Forelimb muscle (tissue), 1 donor: Measurements from ENCODE around the gene TMEM72. TPM values are rescaled to one million over a fixed set of nuclear protein-coding genes. Genes with fewer than 3 reads are reported as not detected.

ENCODE experiments used
- DNase-seq: peaks from one replicate; pipeline ENCODE4 v3.0.0-alpha.2; 2013; ENCODE audit warnings: low read depth
- polyA plus RNA-seq: library from polyadenylated mRNA; unstranded; fragments of 120-200 nt; gene quantifications from one replicate; pipeline ENCODE4 v1.2.1, GENCODE V29; 2013; ENCODE audit not compliant: insufficient read length

The TMEM72 gene
- polyA plus RNA-seq, 1 donor, result 0.18 TPM

- no peak for DNase-seq
These were observed 68.4 kb downstream of the TMEM72 start for GRCh38 chr10:44979281-44980191.

GRCh38 chr10:44980309-44981171 is 69.4 kb downstream of the TMEM72 start:
- no peak for DNase-seq

- DNase-seq, result no peak
These were observed 70.3 kb downstream of the TMEM72 start for GRCh38 chr10:44981172-44982113.

GRCh38 chr10:44982114-44982460 is 71.0 kb downstream of the TMEM72 start:
- no peak for DNase-seq

- no peak for DNase-seq
These were observed 71.4 kb downstream of the TMEM72 start for GRCh38 chr10:44982496-44982895.

GRCh38 chr10:44983066-44983894 is 72.1 kb downstream of the TMEM72 start:
- no peak for DNase-seq

- no peak for DNase-seq
These were observed 72.8 kb downstream of the TMEM72 start for GRCh38 chr10:44983895-44984278.

- DNase-seq, result no peak
These were observed 73.5 kb downstream of the TMEM72 start for GRCh38 chr10:44984671-44985101.

GRCh38 chr10:44985175-44985681 is 74.1 kb downstream of the TMEM72 start:
- DNase-seq, result no peak

- no peak for DNase-seq
These were observed 75.0 kb downstream of the TMEM72 start for GRCh38 chr10:44986179-44986578.

Other genes starting within 250 kb of the TMEM72 start
- 78.0 TPM for gene RASSF4, start 48.5 kb downstream of the TMEM72 start, polyA plus RNA-seq
- 33.8 TPM for gene DEPP1, start 67.5 kb downstream of the TMEM72 start, polyA plus RNA-seq
- gene ZNF22, start 89.6 kb downstream of the TMEM72 start, polyA plus RNA-seq, result 42.4 TPM